Stimulated activated CD4-positive, alpha-beta T cell treated with anti-CD3 and anti-CD28 coated beads, Interleukin-15, amount 100 ng/mL, for 1 hour (primary cell): Measurements from ENCODE around the gene C6orf163.

Experiments used
- DNase-seq, 2 donors: peaks; one replicate each; pipeline ENCODE4 v3.0.0-alpha.2; 2020; ENCODE audit warnings: low read depth in 1 of 2, low spot score in 1 of 2

The C6orf163 gene

DNA sequence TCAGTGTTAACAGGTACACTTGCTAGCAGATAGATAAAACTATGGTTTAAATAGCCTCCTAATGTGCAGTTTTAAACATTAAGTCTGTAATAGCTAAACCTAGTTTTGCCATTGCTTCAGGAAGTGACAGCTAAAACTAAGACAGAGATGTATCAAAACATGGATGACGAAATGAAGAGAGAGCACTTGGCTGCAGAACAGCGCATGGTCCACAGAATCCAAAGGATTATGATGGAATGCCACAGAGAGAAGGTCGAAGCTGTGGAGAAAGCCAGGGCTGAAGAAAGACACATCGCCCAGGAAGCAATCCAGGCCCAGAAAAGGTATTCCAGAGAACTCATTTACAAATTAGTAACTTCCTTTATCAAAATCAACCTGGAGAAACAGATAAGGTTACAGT, 11.6 kb downstream of the C6orf163 start:
- DNase-seq = no peak

DNA sequence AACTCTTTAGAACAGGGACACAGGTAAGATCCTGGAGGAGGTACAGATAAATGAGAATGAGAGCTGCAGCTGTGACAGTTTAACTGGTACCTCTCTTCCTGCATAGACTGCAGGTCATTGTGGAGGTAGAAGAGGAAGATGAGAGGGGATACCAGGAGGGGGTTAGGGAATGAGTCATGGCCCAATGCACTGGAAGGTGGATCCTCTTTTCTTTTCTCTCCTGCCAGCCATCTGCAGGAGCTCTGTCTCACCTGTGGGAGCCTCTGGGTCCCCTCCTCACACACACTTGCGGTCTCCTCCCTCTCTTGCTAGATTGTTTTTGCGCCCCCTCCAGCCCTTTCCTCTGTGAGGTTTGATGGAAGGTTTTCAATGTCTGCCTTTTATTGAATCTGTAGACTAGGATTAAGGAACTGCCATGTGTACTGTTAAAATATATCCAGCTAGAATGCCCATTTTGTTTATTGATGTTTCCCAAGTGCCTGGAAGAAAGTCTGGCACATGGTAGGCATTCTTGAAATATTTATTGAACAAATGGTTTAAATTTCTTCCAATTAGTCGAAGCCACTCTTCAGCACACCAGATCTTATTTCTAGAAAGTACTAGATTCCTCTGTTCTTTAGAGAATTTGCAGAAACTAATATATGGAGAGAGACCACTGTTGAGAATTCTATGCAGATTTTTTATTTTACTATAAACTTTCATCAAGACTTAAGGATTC, 13.0 kb downstream of the C6orf163 start:
- no peak for DNase-seq

DNA sequence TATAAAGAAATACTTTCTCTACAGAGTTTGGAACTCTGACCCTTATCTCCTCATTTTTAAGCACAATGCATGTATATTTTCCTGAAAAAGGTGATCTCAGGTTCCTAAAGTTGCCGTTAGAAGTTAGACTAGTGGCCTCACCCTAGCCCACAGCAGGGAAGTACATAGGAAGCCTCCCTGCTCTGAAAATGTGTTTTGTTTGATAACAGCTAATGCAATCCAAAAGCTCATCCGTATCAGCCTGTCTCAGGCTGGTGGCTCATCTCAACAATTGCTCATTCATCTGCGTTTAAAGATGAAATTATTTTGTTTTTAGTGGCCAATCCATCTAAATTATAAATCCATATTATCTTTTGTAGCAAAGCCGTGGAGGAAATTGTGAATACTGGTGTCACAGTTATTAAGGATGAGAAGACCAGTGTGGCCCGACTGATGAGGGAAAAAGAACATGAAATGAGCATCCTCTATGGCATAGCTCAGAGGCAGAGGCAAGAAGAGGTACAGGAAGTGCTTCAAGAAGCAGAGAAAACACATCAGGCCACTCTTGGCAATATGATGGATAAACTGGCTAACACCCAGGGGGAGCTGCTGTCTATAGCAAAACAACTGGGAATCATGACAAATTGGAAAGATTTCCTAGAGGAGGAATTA, 20.1 kb downstream of the C6orf163 start:
- DNase-seq = no peak

DNA sequence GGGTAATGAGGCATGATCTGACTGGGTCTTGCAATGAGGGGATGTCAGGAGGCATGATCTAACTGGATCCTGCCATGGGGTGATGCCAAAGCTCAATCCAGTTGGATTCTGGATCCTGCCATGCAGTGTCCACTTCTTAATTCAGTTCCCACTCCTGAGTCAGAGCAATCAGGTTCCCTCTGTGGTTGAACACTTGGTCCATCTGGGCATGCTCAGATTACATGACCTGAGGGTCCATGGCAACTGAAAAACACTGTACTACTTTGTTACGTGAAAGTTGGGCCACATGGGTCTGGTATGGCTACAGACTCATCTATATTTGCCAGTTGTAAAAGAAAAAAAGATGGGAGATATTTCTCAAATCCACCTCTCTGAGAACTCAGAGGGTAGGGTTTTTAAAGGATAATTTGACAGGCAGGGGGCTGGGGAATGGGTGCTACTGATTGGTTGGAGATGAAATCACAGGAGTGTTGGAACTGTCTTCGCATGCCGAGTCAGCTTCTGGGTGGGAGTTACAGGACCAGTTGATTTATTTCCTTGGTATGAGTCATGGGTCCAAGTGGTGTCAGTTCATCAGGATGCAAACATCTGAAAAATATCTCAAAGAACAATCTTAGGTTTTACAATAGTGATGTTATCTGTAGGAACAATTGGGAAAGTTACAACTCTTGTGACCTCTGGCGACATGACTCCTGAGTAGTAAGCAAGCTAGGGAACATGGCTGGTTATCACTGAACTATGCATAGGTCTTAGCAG, 21.6 kb downstream of the C6orf163 start:
- DNase-seq = no peak

DNA sequence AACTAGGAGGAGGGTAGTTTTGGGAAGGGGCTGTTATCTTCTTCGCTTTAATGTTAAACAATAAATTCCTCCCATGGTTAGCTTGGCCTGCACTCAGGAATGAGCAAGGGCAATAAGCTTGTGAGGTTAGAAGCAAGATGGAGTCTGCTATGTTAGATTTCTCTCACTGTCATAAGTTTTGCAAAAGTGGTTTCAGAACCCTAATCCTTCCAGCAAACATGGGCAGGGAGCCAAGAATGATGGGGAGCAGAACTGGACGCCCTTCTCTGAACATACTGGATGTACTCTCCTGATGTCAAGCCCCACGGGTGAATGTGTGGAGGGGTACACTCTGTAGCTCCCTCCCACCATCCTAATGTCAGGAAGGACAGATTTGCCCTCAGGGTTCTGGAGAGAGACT, 22.3 kb downstream of the C6orf163 start:
- no peak for DNase-seq

DNA sequence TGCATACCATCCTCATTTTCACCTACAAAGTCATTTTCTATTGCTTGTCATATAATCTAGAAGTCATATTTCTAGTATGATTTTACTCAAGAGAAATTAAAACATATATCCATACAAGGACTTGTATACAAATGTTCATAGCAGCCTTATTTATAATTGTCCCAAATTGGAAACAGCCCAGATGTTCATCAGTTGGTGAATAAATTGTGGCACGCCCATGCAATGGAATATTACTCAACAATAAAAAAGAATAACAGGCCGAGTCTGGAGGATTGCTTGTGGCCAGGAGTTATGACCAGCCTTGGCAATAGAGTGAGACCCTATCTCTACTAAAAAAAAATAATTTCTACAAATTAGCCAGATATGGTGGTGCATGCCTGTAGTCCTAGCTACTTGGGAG, 28.8 kb downstream of the C6orf163 start:
- no peak for DNase-seq

DNA sequence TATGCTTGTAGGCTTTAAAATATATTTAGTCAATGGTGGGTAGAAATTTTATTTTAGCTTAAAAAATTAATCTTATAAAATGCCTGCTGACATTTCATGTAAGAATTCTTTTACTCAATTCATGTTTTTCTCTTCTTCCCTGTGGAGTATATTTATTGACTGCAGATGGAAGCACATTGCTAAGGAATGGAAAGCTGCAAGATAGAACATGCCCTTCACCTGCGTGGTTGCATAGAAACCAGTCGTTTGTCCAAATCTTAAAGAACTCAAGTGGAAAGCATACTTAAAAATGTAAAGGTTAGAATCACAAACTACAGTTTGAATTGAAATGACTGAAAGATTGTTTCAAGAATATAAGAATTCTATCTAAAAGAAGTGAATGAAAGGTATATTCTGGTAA, 30.7 kb downstream of the C6orf163 start:
- no peak for DNase-seq

DNA sequence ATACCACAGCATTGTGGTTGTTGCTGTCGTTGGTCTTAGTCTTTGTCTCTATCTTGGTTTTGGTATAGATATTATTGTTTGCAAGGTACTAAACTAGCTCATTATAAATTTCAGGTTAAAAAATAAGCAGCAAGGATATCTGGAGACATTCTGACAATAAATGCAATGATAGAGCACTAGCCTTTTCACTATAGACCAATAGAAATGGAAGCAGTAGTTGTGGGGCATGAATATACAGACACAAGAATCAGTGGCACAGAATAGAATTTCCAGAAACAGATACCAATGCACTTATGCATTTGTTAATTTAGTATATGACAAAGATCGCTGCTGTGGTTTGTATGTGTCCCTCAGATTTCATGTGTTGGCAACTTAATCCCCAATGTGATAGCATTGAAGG, 32.0 kb downstream of the C6orf163 start:
- no peak for DNase-seq

DNA sequence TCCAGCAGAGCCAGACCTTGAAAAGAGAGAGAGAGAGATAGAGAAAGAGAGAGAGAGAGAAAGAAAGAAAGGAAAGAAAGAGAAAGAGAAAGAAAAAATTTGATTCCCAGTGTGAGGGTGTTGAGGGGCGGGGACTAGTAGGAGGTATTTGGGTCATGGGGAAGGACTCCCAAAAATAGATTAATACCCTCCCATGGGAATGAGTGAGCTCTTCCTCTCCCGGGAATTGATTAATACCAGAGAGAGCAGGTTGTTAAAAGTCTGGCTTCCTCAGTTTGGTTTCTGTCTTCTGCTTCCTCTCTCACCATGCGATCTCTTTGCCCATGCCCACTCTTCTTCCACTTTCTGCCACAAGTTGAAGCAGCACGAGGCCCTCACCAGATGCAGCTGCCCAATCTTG, 34.3 kb downstream of the C6orf163 start:
- no peak for DNase-seq

DNA sequence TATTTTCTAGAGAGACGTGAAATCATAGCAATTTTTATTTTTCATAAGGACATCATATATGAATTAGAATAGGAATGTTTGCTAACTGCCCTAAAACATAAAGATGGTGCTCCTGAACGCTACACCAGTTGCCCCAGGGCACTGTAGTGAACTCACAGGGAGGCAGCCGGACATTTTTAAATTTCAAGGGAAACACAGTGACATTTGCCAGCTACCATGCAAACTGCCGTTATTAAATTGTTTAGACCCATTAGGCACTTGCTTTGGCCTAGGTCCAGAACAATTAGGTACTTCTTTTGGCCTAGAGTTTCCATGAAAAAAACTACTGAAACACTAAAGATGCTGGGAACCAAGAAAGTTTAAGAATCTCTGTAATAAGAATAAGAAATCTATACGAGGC, 38.2 kb downstream of the C6orf163 start:
- no peak for DNase-seq

DNA sequence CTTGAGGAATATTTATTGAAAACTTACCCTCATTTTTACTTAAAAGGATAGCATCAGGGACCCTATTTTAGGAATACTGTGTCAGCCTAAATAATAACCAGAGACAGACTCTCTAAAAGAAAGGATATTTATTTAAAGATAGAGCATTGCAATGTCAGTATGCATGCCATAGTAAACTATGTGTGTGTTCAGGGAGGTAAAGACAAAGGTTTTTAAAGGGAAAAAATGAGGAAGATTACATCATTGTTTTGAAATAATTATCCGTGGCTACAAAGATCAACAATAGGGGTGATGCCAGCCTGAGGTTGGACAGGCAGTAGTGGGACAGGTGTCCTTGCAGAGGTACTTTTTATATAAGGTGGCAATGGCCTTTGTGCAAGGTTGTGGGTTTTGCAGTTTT, 39.4 kb downstream of the C6orf163 start:
- DNase-seq = no peak

DNA sequence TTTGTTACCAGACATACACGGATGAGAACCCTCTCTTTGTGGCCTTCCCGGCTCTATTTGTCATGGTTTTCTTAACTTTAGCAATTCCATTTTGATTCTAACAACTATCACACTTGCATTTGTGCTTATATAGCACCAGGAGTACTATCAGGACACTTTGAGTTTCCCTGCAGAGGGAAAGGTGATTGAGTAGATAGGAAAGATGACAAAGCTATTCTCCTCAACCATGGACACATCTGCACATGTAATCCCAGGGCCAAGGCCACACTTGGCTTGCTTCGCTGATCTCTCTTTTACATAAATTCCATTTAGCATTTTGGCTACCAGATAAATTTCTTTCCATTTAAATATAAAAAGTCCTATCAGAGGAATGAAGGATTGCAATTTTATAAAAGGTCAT, 39.8 kb downstream of the C6orf163 start:
- no peak for DNase-seq

DNA sequence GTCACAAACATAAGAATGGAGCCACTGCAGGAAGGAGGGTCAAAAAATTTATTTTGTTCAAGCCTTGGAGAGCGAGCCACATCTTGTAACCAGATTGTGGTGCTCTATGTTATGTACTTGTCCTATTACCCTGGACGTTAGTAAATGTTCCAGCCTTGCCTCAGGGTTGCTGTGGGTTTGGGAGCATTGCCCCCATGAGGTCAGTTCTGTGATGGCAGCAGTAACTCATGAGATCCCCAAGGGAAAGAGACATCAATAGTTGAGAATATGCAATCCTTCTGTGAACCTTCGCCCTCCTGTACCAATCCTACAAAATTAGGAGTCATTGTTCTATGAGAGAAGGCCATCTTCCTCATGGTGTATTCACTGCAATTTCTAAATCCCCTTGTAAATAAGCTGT, 46.7 kb downstream of the C6orf163 start:
- DNase-seq = no peak

DNA sequence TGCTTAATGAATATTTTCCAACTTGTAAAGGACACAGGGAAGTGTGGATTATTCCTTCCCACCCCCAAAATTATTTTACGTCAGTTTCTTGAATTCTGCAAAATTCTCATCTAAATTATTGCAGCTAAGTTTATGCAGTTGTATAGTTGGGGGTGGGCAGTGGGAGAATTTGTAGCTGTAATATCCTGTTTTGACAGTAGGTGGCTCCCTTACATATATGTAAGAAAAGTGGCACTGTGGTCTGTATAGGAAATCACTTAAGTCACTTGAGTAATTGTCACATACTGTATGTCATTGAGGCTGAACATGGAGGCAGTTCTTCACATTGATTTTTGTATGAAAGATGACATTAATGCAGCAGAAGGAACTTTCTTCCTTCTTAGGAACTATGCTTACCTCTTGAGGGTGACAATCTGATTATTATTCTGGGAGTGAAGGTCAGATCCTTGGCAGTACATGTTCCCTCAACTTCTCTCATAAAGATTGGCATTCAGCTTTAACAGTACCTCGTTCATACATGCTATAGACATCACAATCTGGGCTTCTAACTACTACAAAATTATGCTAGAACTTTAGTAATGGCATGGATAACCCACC, 48.5 kb downstream of the C6orf163 start:
- no peak for DNase-seq

DNA sequence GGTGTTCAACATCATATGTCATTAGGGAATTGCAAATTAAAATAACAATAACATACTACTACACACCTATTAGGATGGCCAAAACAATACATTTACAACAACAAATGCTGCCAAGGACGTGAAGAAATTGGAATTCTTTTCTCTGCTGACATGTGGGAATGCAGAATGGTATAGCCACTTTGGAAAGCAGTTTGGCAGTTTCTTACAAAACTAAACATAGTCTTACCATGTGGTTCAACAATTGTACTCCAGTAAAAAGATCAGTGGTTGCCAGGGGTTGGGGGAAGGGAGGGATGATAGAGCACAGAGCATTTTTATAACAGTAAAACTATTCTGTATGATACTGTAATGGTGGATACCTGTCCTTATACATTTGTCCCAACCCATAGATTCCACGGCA, 50.8 kb downstream of the C6orf163 start:
- no peak for DNase-seq

DNA sequence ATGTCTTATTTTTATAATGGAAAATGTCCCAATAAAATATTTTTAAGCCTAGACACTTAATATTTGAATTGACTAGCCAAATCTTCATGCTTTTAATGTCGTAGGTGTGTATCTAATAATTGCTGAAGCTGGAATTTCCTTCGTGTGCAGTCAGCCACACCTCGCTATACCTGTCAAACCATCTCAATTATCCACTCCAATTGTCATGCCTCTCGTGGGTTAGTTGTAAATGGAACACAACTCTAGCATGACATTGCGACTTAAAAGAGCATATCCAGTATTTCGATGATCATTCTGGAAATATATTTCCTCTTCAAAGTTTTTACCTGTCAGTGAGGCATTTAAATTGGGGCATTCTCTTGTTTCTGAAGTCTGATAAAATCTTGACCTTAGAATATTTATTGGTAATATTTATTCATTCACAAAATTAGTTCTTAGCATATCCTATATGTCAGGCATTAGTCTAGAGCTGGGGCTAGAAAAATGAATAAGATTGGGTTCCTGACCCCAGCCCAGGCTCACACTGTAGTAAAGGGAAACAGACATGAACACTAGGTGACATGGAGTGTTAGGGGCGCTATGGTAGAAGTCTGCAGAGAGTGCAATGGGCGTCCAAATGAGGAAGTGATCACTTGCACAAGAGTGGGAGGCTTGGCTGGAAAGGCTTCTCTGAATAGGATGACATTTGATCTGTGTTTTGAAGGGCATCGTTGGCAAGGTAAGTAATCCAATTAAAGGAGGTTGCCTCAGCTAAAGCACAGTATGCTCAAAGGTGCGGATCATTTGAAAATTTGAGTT, 52.2 kb downstream of the C6orf163 start:
- DNase-seq = no peak

DNA sequence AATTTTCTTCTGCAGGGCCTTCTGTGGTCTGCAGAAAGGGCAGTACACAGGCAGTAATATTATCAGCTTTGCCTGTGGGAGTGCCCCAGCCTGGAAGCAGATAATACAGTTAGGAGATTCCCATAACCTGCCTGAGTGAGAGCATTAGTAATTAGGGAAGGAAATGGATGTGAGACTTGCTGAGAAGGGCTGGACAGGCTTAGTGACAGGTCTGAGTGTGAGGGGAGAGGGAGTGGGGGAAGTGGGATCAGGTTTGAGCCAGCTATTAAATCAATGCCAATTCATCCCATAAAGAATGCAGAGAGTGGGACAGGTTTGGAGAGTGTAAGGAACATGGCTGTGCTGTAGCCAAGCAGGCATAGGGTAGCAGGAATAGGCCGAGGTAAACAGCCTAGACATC, 53.0 kb downstream of the C6orf163 start:
- DNase-seq = no peak

DNA sequence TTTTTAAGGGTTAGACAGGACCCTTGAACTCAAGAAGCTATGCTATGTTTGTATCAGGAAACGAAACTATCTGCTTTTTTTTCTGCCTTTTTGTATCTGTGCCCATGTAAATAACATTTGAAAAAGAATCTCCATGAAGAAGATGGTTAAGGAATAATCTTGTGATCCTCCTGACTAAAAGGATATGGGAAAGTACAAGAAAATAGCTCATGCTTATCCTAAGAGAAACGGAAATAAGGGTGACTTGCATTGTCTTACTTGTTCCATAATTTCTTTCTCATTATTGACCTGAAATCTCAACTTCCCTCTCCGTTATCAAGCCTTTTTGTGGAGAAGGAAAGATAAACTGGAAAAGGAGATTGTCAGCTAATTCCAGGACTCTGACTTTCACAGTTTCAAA, 57.2 kb downstream of the C6orf163 start:
- no peak for DNase-seq

DNA sequence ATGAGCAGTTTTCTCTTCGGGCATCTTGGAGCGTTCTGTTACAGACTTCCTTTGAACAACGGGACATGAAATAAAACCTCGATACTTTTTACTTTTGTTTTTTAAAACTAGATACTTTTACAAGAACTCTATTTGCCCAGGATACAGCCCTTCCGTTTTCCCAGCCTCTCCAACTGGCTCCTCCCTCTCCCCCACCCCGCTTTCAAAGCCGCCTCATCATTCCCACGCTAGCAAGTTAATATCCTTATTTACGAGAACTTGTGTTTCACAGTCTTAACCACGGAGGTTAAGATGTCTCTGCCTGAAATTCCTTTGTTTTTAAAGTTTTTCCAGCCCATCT, 62.9 kb downstream of the C6orf163 start:
- DNase-seq = no peak

DNA sequence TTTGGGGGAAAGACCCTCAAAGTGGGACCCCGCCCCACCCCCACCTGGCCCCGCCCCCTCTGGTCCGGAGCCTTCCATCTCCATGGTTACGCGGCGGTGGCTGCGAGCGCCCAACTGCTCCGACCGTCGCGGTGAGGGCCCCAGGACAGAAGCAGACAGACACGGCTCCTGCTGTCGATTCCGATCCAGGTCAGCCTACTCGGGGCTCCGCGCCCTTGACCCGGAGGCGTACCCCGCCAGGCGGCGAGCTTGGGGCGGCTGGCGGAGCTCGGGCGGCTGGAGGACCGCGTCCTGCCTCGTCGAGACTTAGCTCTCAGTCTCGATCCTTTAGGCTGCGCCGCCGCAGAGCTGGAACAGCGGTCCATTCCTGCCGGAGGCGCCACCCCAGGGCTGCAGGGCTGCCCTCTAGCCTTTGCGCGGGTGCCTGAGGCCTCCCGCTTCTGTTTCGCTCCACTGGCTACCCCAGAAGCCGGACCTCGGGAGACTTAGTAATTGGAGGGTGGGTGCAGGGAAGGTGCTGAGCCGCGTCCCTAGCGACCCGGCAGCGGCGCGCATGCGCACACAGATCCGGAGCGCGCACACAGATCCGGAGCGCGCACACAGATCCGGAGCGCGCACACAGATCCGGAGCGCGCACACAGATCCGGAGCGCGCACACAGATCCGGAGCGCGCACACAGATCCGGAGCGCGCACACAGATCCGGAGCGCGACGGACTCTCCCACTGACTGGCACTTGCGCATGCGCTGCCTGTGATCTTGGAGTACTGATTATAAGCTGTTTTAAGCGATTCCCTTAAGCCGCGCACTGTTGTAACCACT, 63.5 kb downstream of the C6orf163 start, which contains the start of gene CFAP206:
Gene CFAP206, plus strand, starts transcription at position 72 of the 820 bp plus-strand sequence. CDS start 1,868 bp downstream, outside the sequence.
- DNase-seq = peak; percentile 59 to 63
